ENCODE data around the gene RBMS1. TPM values are rescaled to one million over a fixed set of nuclear protein-coding genes. Genes with fewer than 3 reads are reported as not detected.

Gene RBMS1
- total and polyA plus RNA-seq, 2 of the 4 experiments (the other 2 are of a cell fraction) = 43.5 to 64.9 TPM

- Histone ChIP-seq H4K8ac (ENCODE audit: low read depth in 2 of 2, low read length in 2 of 2) (peak overlapping the region; percentile 8 to 77; a peak in 3 of 4 replicates), H3K56ac (ENCODE audit: extremely low read depth, insufficient read depth, low read length) (peak overlapping the region; percentile 64), H3K4me3 (ENCODE audit: insufficient read depth, low read depth, low read length) (no peak overlapping the region), H3K4me2 (ENCODE audit: low read depth, low read length) (peak overlapping the region; percentile 9), H3K14ac (replicated peaks; ENCODE audit: low read depth, low read length) (peak overlapping the region; percentile 95), H3K36me3 (ENCODE audit: control insufficient read depth, insufficient read depth, low read length) (peaks cover 33% of the 10 kb centered on the region), H3K27me3 (ENCODE audit: control insufficient read depth, insufficient read depth, low read length) (no peaks in the 10 kb centered on the region), H2AK9ac (replicated peaks; ENCODE audit: low read depth, low read length, poor library complexity) (peak overlapping the region; percentile 75), H2AFZ (replicated peaks; ENCODE audit: low read length, poor library complexity) (peak overlapping the region; percentile 69), H2BK5ac (ENCODE audit: low read depth, low read length, poor library complexity, severe bottlenecking) (peak overlapping the region; percentile 86), H3K9me1 (ENCODE audit: insufficient read depth, low read length) (peaks cover 27% of the 10 kb centered on the region), H3K4ac (ENCODE audit: low read depth, low read length) (peak overlapping the region; percentile 94), H3K79me1 (ENCODE audit: low read depth in 1 of 2, low read length in 2 of 2) (peaks cover 41 to 81% of the 10 kb centered on the region in 2 experiments), H4K91ac (ENCODE audit: insufficient read depth, low read depth, low read length) (peak overlapping the region; percentile 85), H2BK15ac (ENCODE audit: low read depth, low read length) (peak overlapping the region; percentile 74; the same call in 2 of the 3 replicates), H3K9ac (ENCODE audit: low read depth, low read length) (peak overlapping the region; percentile 10; the same call in 1 of the 2 replicates), H4K5ac (ENCODE audit: low read depth, low read length) (peak overlapping the region; percentile 27), H3K9me3 (ENCODE audit: control insufficient read depth, insufficient read depth, low read length) (no peaks in the 10 kb centered on the region), H2AK5ac (ENCODE audit: low read depth, low read length) (peak overlapping the region; percentile 93), H3K27ac (ENCODE audit: insufficient read depth, low read length) (peak overlapping the region; percentile 31), H3K4me1 (ENCODE audit: control insufficient read depth, insufficient read depth, low read length) (peaks cover 33% of the 10 kb centered on the region), H3K18ac (ENCODE audit: low read depth, low read length) (peak overlapping the region; percentile 33), H2BK120ac (ENCODE audit: low read depth, low read length) (peak overlapping the region; percentile 93), H3K23ac (ENCODE audit: low read depth, low read length) (peak overlapping the region; percentile 85), H4K20me1 (ENCODE audit: insufficient read depth, low read length) (peaks cover 8% of the 10 kb centered on the region; the same call in 1 of the 2 replicates), H2BK20ac (ENCODE audit: low read depth, low read length) (peak overlapping the region; percentile 87)
- ATAC-seq (ENCODE audit: low read depth) (peak; percentile 82), DNase-seq (peak; percentile 94)
- intact Hi-C loops (cut with micrococcal nuclease) = no loop called here
- in situ Hi-C loops (cut with MboI; ENCODE audit: low sequenced_read_pairs) = no loop called here
- dilution Hi-C loops (cut with HindIII; ENCODE audit: low sequenced_read_pairs, unreplicated experiment) = no loop called here
- WGBS, 2 experiments (ENCODE audit: extremely low coverage in 2 of 2, insufficient read length in 1 of 2) = no CpG with 5 or more reads among the region's 6 CpGs
- POLR2A ChIA-PET (ENCODE audit: unreplicated experiment) = no interaction called here
- CTCF ChIA-PET = interaction anchor here (0.8 kb wide), 1 partner anchor 676 kb away, joined by 3 read pairs; no protein-coding TSS in a partner anchor
- BruUV-seq (replicated peaks) = no TSS peak
- TF ChIP-seq BHLHE40 (IDR thresholded peaks at IDR 0.05; ENCODE audit: low read depth, low read length) = peak; percentile 39; the same call in 1 of the 2 replicates
- peak; percentile 55; the same call in 1 of the 2 replicates for TF ChIP-seq NFE2L2 (IDR thresholded peaks at IDR 0.05; ENCODE audit: low read depth, low read length)
- peak; percentile 51; the same call in 1 of the 2 replicates for TF ChIP-seq FOS (IDR thresholded peaks at IDR 0.05; ENCODE audit: low read depth, low read length)
- TF ChIP-seq MXI1 (IDR thresholded peaks at IDR 0.05; ENCODE audit: borderline replicate concordance, low read depth, low read length) = no peak
- no peak for TF ChIP-seq CTCF (conservative IDR thresholded peaks at IDR 0.05; ENCODE audit: low read depth, low read length)
- no peak for TF ChIP-seq POLR2A (IDR thresholded peaks at IDR 0.05; ENCODE audit: low read depth, low read length)
- peak; percentile 38; the same call in 1 of the 2 replicates for TF ChIP-seq USF2 (IDR thresholded peaks at IDR 0.05; ENCODE audit: low read depth, low read length)
- TF ChIP-seq SMC3 (IDR thresholded peaks at IDR 0.05; ENCODE audit: low read depth, low read length) = peak; percentile 15; the same call in 1 of the 2 replicates
- TF ChIP-seq MAFK (IDR thresholded peaks at IDR 0.05; ENCODE audit: low read depth, low read length) = peak; percentile 36; the same call in 1 of the 2 replicates
- no peak for TF ChIP-seq CHD1 (IDR thresholded peaks at IDR 0.05; ENCODE audit: low read depth, low read length)
- TF ChIP-seq CEBPB (IDR thresholded peaks at IDR 0.05; ENCODE audit: low read depth, low read length) = no peak
- no peak for TF ChIP-seq RAD21 (IDR thresholded peaks at IDR 0.05; ENCODE audit: low read length)
- no peak for TF ChIP-seq RCOR1 (IDR thresholded peaks at IDR 0.05; ENCODE audit: insufficient replicate concordance, low read length)
- TF ChIP-seq RFX5 (IDR thresholded peaks at IDR 0.05; ENCODE audit: low read depth, low read length) = no peak
Measured at GRCh38 chr2:160293391-160294091, 200.1 kb downstream of the RBMS1 start.

Measured in IMR-90 (cell line).